DND-41 (cell line): ENCODE measurements around the gene ZNF747.

Experiments
- ATAC-seq: fragments of 200-7000 bp; cut with Tn5 transposase; 3 replicates; pipeline ENCODE4 v1.9.1; 2021; ENCODE audit warnings: low read depth; ENCODE audit not compliant: insufficient read depth
- DNase-seq: peaks from one replicate; pipeline ENCODE4 v3.0.0-alpha.2; 2020
- H2AFZ ChIP-seq: 2 replicates; pipeline ENCODE4 v1.6.0; 2012; ENCODE audit warnings: low read depth, low read length
- H3K27ac ChIP-seq: 2 replicates; pipeline ENCODE4 v1.5.1; 2012; ENCODE audit warnings: low read length, inconsistent platforms
- H3K27me3 ChIP-seq: fragments of 200-600 bp; sonication (generic); 2 replicates; pipeline ENCODE4 v1.6.0; 2012; ENCODE audit warnings: low read length, mild to moderate bottlenecking, inconsistent platforms; ENCODE audit not compliant: insufficient read depth, poor library complexity
- H3K36me3 ChIP-seq: 2 replicates; pipeline ENCODE4 v1.5.1; 2012; ENCODE audit warnings: low read length, inconsistent platforms; ENCODE audit not compliant: insufficient read depth
- H3K4me1 ChIP-seq: 2 replicates; pipeline ENCODE4 v1.5.1; 2012; ENCODE audit warnings: mild to moderate bottlenecking, low read length; ENCODE audit not compliant: insufficient read depth
- H3K4me2 ChIP-seq: 2 replicates; pipeline ENCODE4 v1.6.0; 2012; ENCODE audit warnings: mild to moderate bottlenecking, moderate library complexity, low read length, inconsistent platforms; ENCODE audit not compliant: insufficient read depth
- H3K4me3 ChIP-seq, 2 experiments: fragments of 200-600 bp in 1 of 2; shearing (Covaris generic) in 1 of 2; 2 replicates each; pipeline ENCODE4 v1.5.1; 2012 to 2016; ENCODE audit warnings: inconsistent platforms in 2 of 2, low read length in 2 of 2, mild to moderate bottlenecking in 2 of 2, low read depth in 1 of 2, moderate library complexity in 1 of 2
- H3K79me2 ChIP-seq: 2 replicates; pipeline ENCODE4 v1.6.0; 2012; ENCODE audit warnings: low read length, inconsistent platforms; ENCODE audit not compliant: insufficient read depth
- H3K9ac ChIP-seq: 2 replicates; pipeline ENCODE4 v1.6.0; 2012; ENCODE audit warnings: low read depth, mild to moderate bottlenecking, inconsistent platforms, low read length, moderate library complexity
- H3K9me3 ChIP-seq: 2 replicates; pipeline ENCODE4 v1.5.1; 2012; ENCODE audit warnings: low read length, moderate library complexity, mild to moderate bottlenecking, inconsistent platforms; ENCODE audit not compliant: insufficient read depth, severe bottlenecking
- H4K20me1 ChIP-seq: 2 replicates; pipeline ENCODE4 v1.6.0; 2012; ENCODE audit warnings: low read length; ENCODE audit not compliant: insufficient read depth
- EZH2 ChIP-seq: IDR thresholded peaks from 3 replicates; pipeline ENCODE4 v1.6.1; 2012; ENCODE audit warnings: borderline replicate concordance, low read depth, mild to moderate bottlenecking, moderate library complexity, low read length, inconsistent platforms; ENCODE audit not compliant: severe bottlenecking
- TF ChIP-seq, protein P1 (sequence below): IDR thresholded peaks from 2 replicates; pipeline ENCODE4 v1.5.1; 2012; ENCODE audit warnings: borderline replicate concordance, low read length, moderate library complexity, mild to moderate bottlenecking; ENCODE audit not compliant: poor library complexity, severe bottlenecking; ENCODE audit errors: extremely low read depth

ZNF747 gene

DNA sequence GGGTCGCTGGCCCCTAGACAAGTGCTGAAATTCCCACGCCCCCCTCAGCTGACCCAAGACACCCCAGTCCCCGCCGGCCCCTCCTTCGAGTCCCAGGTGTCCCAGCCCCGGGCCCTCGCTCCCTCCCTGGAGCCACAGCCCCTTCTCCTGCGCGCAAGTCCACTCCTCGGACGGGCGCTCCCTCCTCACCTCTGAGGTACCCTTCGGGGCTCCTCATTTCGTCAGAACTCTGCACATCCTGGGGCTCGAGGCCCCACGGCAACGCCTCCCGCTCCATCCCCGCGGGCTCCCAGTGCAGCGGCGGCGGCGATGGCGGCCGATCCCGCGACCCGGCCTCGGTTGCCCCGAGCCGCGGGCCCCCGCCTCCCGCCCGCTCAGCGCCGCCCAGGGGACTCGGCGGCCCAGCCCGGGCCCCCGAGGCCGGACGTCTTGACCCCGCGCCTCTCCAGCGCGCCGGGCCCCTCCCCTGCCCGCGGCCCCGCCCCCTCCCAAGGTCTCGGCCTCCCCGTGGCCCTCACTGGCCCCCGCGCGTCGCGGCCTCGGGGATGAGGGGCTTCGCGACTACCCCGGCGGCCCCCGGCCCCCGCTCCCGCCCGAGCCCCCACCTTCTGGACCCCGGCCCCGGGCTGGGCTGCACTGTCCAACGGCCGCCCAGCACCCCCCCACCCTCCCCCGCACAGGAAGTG lies 8.4 kb downstream of the ZNF747 start, which contains the start of gene ZNF768:
Gene ZNF768 (minus strand): TSS at position 430 of the 686 bp plus-strand sequence. CDS start 153 bp downstream, at position 277.
- Histone ChIP-seq H3K4me1 (peaks cover 29% of the 10 kb centered on the region), H3K9me3 (no peaks in the 10 kb centered on the region), H4K20me1 (no peaks in the 10 kb centered on the region), H3K9ac (peak within 1 kb of the TSS; percentile 84), H3K4me2 (peak within 1 kb of the TSS; percentile 84), H3K27me3 (no peaks in the 10 kb centered on the region), H3K4me3 (peak within 1 kb of the TSS; percentile 80 to 82; a peak in 3 of 4 replicates), H2AFZ (peak within 1 kb of the TSS; percentile 78), H3K79me2 (no peaks in the 10 kb centered on the region), H3K27ac (peak within 1 kb of the TSS; percentile 89), H3K36me3 (peaks cover 7% of the 10 kb centered on the region; the same call in 1 of the 2 replicates)
- ATAC-seq: no peak
- DNase-seq: peak; percentile 26
- no peak for TF ChIP-seq EZH2
- TF ChIP-seq, protein P1, sequence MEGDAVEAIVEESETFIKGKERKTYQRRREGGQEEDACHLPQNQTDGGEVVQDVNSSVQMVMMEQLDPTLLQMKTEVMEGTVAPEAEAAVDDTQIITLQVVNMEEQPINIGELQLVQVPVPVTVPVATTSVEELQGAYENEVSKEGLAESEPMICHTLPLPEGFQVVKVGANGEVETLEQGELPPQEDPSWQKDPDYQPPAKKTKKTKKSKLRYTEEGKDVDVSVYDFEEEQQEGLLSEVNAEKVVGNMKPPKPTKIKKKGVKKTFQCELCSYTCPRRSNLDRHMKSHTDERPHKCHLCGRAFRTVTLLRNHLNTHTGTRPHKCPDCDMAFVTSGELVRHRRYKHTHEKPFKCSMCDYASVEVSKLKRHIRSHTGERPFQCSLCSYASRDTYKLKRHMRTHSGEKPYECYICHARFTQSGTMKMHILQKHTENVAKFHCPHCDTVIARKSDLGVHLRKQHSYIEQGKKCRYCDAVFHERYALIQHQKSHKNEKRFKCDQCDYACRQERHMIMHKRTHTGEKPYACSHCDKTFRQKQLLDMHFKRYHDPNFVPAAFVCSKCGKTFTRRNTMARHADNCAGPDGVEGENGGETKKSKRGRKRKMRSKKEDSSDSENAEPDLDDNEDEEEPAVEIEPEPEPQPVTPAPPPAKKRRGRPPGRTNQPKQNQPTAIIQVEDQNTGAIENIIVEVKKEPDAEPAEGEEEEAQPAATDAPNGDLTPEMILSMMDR: no peak

DNA sequence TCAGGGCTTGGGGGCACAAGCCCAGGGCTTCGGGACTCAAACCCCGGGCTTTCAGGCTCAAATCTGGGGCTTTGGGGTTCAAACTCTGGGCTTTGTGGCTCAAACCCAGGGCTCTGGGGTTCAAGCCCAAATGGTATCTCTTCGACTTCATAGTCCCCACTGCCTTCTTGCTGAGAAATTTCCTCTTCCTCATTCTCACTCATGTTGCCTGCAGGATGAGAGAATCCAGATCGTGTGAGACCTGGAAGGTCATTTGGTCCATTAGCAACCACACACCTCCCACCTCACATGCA lies 8.9 kb downstream of the ZNF747 start:
- H3K79me2 ChIP-seq: no peaks in the 10 kb centered on the region
- H4K20me1 ChIP-seq: no peaks in the 10 kb centered on the region
- H2AFZ ChIP-seq: no peak overlapping the region
- no peaks in the 10 kb centered on the region for H3K27me3 ChIP-seq
- H3K36me3 ChIP-seq: peaks cover 2% of the 10 kb centered on the region; the same call in 1 of the 2 replicates
- peak overlapping the region; percentile 84 for H3K9ac ChIP-seq
- peak overlapping the region; percentile 84 for H3K4me2 ChIP-seq
- no peak overlapping the region for H3K27ac ChIP-seq
- peak overlapping the region in 1 of 2 experiments; percentile 80; a peak in 3 of 4 replicates for H3K4me3 ChIP-seq
- DNase-seq (no peak), ATAC-seq (no peak)
- H3K9me3 ChIP-seq: no peaks in the 10 kb centered on the region
- H3K4me1 ChIP-seq: peaks cover 29% of the 10 kb centered on the region
- TF ChIP-seq, protein P1: no peak
- TF ChIP-seq EZH2: no peak

DNA sequence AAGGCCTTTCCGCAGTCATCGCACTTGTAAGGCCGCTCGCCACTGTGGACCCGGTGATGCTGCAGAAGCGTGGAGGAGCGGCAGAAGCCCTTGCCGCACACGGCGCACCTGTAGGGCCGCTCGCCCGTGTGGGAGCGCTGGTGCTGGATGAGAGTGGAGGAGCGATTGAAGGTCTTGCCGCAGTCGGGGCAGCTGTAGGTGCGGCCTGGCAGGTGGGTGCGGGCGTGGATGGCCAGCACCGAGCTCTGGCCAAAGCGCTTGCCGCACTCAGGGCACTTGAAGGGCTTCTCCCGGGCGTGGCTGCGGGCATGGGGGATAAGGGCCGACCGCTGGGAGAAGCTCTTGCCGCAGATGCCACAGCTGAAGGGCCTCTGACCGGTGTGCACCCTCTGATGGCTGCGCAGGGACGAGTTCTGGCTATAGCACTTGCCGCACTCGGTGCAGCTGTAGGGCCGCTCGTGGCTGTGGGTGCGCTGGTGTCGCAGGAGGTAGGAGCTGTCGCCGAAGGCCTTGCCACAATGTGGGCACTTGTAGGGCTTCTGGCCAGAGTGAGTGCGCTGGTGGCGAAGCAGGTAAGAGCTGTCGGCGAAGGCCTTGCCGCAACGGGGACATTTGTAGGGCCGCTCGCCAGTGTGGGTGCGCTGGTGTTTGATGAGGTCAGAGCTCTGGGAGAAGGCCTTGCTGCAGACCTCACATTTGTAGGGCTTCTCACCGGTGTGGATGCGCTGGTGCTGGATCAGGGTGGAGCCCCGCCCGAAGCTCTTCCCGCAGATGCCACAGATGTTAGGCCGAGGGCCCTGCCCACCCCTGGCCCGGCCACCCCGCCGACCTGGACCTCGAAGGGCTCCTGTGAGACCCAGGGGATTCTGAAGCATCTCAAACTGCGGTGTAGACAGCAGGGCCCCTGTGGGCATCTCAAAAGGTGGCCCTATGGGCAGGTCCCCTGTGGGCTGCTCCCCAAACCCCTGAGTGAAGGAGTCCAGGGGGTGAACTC lies 9.8 kb downstream of the ZNF747 start:
- Histone ChIP-seq H4K20me1 (no peaks in the 10 kb centered on the region), H3K79me2 (no peaks in the 10 kb centered on the region), H3K4me3 (no peak overlapping the region), H3K36me3 (no peaks in the 10 kb centered on the region), H3K4me1 (peaks cover 29% of the 10 kb centered on the region), H3K9me3 (no peaks in the 10 kb centered on the region), H2AFZ (no peak overlapping the region), H3K27me3 (no peaks in the 10 kb centered on the region), H3K4me2 (no peak overlapping the region; the same call in 1 of the 2 replicates), H3K9ac (no peak overlapping the region), H3K27ac (no peak overlapping the region)
- TF ChIP-seq, protein P1: no peak
- DNase-seq (no peak), ATAC-seq (no peak)
